Upper lobe of left lung (tissue), 6 donors: ENCODE data around the gene RASA3. TPM values are rescaled to one million over a fixed set of nuclear protein-coding genes. Genes with fewer than 3 reads are reported as not detected.

ENCODE experiments used
- ATAC-seq, 2 donors: fragments of 200-7000 bp; cut with Tn5 transposase; one replicate each; pipeline ENCODE4 v1.9.1; 2022; ENCODE audit warnings: mild to moderate bottlenecking in 2 of 2, moderate library complexity in 2 of 2; ENCODE audit not compliant: low FRiP score in 2 of 2
- DNase-seq, 2 donors: peaks; one replicate each; pipeline ENCODE4 v3.0.0-alpha.2; 2019 to 2020
- H3K27ac ChIP-seq, 4 donors: fragments of 200-600 bp; sonication (generic); one replicate each; pipeline ENCODE4 v1.5.1; 2016 to 2019
- H3K27me3 ChIP-seq, 4 donors: fragments of 200-600 bp; sonication (generic); one replicate each; pipeline ENCODE4 v1.5.1; 2017 to 2019
- H3K36me3 ChIP-seq, 4 donors: fragments of 200-600 bp; sonication (generic); one replicate each; pipeline ENCODE4 v1.5.1; 2016 to 2019
- H3K4me1 ChIP-seq, 4 donors: fragments of 200-600 bp; sonication (generic); one replicate each; pipeline ENCODE4 v1.5.1; 2018 to 2019
- H3K4me3 ChIP-seq, 4 donors: fragments of 200-600 bp; sonication (generic); one replicate each; pipeline ENCODE4 v1.5.1; 2017 to 2019; ENCODE audit warnings: mild to moderate bottlenecking in 2 of 4, moderate library complexity in 1 of 4
- H3K9me3 ChIP-seq, 4 donors: fragments of 200-600 bp; sonication (generic); one replicate each; pipeline ENCODE4 v1.5.1; 2018 to 2019
- EP300 ChIP-seq, 4 donors: sonication (generic); formaldehyde crosslinking; IDR thresholded peaks; one replicate each; pipeline ENCODE4 v1.5.1; 2017; ENCODE audit warnings: antibody characterized with exemption in 4 of 4, control low read depth in 2 of 4
- POLR2A ChIP-seq, 4 donors: fragments of 450-650 bp; IDR thresholded peaks; one replicate each; pipeline ENCODE4 v1.5.1; 2016 to 2017; ENCODE audit warnings: antibody characterized with exemption in 4 of 4, mild to moderate bottlenecking in 2 of 4
- POLR2AphosphoS5 ChIP-seq, 2 donors: sonication (generic); formaldehyde crosslinking; IDR thresholded peaks; one replicate each; pipeline ENCODE4 v1.5.1; 2017; ENCODE audit warnings: antibody characterized with exemption in 2 of 2
- WGBS, 2 donors: methylation state at CpG; one replicate each; pipeline ENCODE4 v1.1.5; 2017 to 2018; 5-methylcytosine and 5-hydroxymethylcytosine counted together
- total RNA-seq, 6 donors: library from RNA; depleted of rRNA in 4 of 6; stranded (reverse); fragments of >200 nt in 4 of 6; gene quantifications; one replicate each; pipeline versions ENCODE4 v1.1.0 to v1.2.1, GENCODE V29; 2016 to 2021
- TF ChIP-seq, protein P1 (sequence below), 6 experiments: fragments of 450-650 bp in 4 of 6; fragments of 200-600 bp in 2 of 6; sonication (generic) in 2 of 6; IDR thresholded peaks; one replicate each; pipeline ENCODE4 v1.5.1; 2016 to 2019; ENCODE audit warnings: antibody characterized with exemption in 6 of 6
- donor health status: DM: no; HTN: no; CAD: no; lungs with moderate emphysema.
- donor health status: DM: no; HTN: yes; CAD: no; lungs with severe emphysema.

The RASA3 gene
- total RNA-seq, 6 donors from 2014 or later, result 11.4 to 52.4 (median 18.4) TPM

DNA sequence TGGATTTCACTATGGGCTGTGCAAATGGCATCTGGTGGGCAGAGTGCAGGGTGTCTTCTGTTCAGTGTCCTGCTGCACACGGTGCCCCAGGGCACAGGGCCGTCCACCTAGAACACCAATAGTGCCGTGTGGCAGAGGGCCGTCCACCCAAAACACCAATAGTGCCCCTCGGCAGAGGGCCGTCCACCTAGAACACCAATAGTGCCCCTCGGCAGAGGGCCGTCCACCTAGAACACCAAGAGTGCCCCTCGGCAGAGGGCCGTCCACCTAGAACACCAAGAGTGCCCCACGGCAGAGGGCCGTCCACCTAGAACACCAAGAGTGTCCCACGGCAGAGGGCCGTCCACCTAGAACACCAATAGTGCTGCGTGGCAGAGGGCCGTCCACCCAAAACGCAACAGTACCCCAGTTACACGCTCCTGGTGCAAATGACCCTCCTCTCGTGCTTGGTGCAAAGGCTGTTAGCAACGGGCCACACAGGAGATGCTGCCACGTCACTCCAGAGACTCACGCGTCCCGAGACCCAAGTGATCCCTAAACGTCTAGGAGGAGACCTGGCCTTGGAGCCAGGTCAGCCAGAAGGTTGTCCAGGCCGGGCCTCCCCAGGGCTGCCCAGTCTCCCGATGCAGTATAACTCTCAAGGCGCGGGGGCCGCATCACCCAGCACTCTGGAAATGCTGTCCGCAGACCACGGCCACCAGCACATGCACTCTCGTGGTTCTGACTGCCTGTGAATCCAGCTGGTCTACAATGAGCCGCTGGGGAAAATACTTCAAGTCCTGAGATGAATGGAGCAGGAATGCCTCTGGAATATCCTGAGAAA lies 51.5 kb downstream of the RASA3 start:
- Histone ChIP-seq H3K4me3 (no peak overlapping the region), H3K36me3 (no peaks in the 10 kb centered on the region), H3K27ac (no peak overlapping the region), H3K4me1 (peaks cover 0 to 6% (median 1%) of the 10 kb centered on the region in 4 donors), H3K9me3 (no peaks in the 10 kb centered on the region), H3K27me3 (no peaks in the 10 kb centered on the region)
- TF ChIP-seq POLR2AphosphoS5 (IDR thresholded peaks at IDR 0.05) (no peak), EP300 (IDR thresholded peaks at IDR 0.05) (no peak), POLR2A (IDR thresholded peaks at IDR 0.05) (no peak)
- TF ChIP-seq, protein P1, sequence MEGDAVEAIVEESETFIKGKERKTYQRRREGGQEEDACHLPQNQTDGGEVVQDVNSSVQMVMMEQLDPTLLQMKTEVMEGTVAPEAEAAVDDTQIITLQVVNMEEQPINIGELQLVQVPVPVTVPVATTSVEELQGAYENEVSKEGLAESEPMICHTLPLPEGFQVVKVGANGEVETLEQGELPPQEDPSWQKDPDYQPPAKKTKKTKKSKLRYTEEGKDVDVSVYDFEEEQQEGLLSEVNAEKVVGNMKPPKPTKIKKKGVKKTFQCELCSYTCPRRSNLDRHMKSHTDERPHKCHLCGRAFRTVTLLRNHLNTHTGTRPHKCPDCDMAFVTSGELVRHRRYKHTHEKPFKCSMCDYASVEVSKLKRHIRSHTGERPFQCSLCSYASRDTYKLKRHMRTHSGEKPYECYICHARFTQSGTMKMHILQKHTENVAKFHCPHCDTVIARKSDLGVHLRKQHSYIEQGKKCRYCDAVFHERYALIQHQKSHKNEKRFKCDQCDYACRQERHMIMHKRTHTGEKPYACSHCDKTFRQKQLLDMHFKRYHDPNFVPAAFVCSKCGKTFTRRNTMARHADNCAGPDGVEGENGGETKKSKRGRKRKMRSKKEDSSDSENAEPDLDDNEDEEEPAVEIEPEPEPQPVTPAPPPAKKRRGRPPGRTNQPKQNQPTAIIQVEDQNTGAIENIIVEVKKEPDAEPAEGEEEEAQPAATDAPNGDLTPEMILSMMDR (IDR thresholded peaks at IDR 0.05), result no peak
- 92 to 94% methylated on average over 12 to 34 of the region's 34 CpGs for WGBS, 2 donors
- DNase-seq (peak; percentile 16 to 67), ATAC-seq (no peak)

- Histone ChIP-seq H3K36me3 (no peaks in the 10 kb centered on the region), H3K27me3 (no peaks in the 10 kb centered on the region), H3K4me3 (no peak overlapping the region), H3K4me1 (peaks cover 0 to 6% (median 1%) of the 10 kb centered on the region in 4 donors), H3K9me3 (no peaks in the 10 kb centered on the region), H3K27ac (no peak overlapping the region)
- DNase-seq (peak; percentile 18 to 65), ATAC-seq (no peak)
- 88 to 90% methylated on average over 12 to 37 of the region's 37 CpGs for WGBS, 2 donors
- TF ChIP-seq, protein P1 (IDR thresholded peaks at IDR 0.05), result no peak
- TF ChIP-seq POLR2A (IDR thresholded peaks at IDR 0.05), result no peak
Measured at GRCh38 chr13:114079601-114080536, 52.6 kb downstream of the RASA3 start.

DNA sequence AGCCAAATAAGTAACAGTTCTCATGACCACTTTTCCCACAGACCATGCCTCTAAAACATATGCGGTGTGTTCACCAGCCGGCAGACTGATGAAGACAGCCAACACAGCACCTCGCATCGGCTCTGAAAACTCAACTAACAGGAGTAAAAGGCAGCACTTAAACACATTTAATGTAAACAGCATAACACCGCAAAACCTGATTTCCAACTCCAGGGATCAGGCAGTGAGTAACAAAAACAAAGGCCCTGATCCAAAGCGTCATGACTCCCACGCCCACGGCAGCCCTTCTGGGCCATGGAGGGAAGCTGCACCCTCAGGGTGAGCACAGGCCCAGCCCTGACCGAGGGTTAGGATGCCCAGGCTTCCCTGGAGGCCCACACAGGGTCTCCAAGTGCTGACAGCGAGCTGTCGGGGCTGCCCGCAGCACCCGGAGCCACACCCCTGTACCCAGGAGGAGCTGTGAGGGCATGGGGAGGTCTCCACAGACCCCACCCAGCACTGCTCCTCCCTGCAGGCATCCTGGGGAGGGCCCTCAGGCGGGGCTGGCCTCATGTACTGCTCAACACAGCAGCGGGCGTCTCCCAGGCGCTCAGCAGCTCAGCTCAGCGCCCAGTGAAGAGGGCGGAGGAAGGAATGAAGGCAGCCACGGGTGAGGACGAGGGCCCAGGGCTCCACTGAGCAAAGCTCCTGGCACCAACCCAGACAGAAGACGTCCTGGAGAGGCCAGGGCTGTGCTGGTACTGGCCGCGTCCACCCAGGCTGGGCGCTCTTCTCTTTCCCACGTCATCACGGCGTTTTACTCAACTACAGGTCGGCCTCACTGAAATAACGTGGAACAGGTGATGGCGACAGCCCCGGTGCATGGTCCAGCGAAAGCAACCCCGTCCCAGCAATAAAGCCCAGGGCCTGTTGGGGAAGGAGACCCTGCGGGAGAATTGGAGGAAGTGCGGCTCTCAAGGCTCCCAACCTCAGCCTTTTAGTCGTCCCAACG lies 53.7 kb downstream of the RASA3 start:
- Histone ChIP-seq H3K4me3 (no peak overlapping the region), H3K9me3 (no peaks in the 10 kb centered on the region), H3K27me3 (no peaks in the 10 kb centered on the region), H3K4me1 (peaks cover 0 to 6% (median 1%) of the 10 kb centered on the region in 4 donors), H3K36me3 (no peaks in the 10 kb centered on the region), H3K27ac (peak overlapping the region in 1 of 4 donors; percentile 6)
- DNase-seq (peak; percentile 20 to 77), ATAC-seq (peak; percentile 51 to 94)
- TF ChIP-seq POLR2AphosphoS5 (IDR thresholded peaks at IDR 0.05) (no peak), POLR2A (IDR thresholded peaks at IDR 0.05) (no peak), EP300 (IDR thresholded peaks at IDR 0.05) (no peak)
- TF ChIP-seq, protein P1 (IDR thresholded peaks at IDR 0.05), result no peak
- WGBS, 2 donors, result 86% methylated on average over 26 to 31 of the region's 38 CpGs

DNA sequence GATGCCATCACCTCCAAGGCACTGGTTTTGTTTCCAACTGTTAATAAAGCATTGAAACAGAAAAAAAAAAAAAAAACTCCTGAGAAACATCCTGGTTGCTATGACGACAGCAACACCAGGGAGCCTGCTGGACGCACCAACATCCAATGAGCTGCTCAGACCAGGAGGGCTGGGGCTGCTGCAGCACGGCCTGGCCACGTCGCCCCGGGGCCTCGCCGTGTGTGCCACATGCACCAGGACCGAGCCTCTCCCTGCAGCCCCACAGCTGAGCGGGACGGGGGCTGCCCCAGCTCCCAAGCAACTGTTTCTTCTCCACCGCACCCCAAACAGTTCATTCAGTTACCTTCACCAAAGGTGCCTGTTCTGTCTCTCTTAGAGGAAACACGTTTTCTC lies 54.5 kb downstream of the RASA3 start:
- WGBS, 2 donors, result 70 to 82% methylated on average over 13 of the region's 13 CpGs
- H3K4me1 ChIP-seq, result peaks cover 0 to 6% (median 1%) of the 10 kb centered on the region in 4 donors
- H3K27me3 ChIP-seq, result no peaks in the 10 kb centered on the region
- ATAC-seq (peak in 1 of 2 donors; percentile 59), DNase-seq (no peak)
- H3K36me3 ChIP-seq, result peaks cover 0 to 1% (median 0%) of the 10 kb centered on the region in 4 donors
- TF ChIP-seq POLR2A (IDR thresholded peaks at IDR 0.05) (no peak), EP300 (IDR thresholded peaks at IDR 0.05) (no peak), POLR2AphosphoS5 (IDR thresholded peaks at IDR 0.05) (no peak)
- TF ChIP-seq, protein P1 (IDR thresholded peaks at IDR 0.05), result no peak
- H3K4me3 ChIP-seq, result no peak overlapping the region
- H3K9me3 ChIP-seq, result no peaks in the 10 kb centered on the region
- no peak overlapping the region for H3K27ac ChIP-seq
